Activated T-cell treated with anti-CD3 and anti-CD28 coated beads, Interleukin-2, amount 50 U/mL, for 72 hours (primary cell): Measurements from ENCODE around the gene REL. TPM values are rescaled to one million over a fixed set of nuclear protein-coding genes. Genes with fewer than 3 reads are reported as not detected.

ENCODE experiments used
- ATAC-seq, 2 donors: fragments of 150-1000 bp; cut with Tn5 transposase; replicated peaks in 1 of 2; 2 replicates each; pipeline ENCODE4 v1.10.0; 2021; ENCODE audit warnings: moderate library complexity in 2 of 2, mild to moderate bottlenecking in 1 of 2
- DNase-seq, 2 donors: peaks; one replicate each; pipeline ENCODE4 v3.0.0; 2021 to 2022; ENCODE audit warnings: mixed read lengths in 1 of 2
- H3K27ac Mint-ChIP-seq: one replicate; pipeline ENCODE4 v1.8.0; 2022; ENCODE audit warnings: mild to moderate bottlenecking, moderate library complexity, mixed read lengths
- H3K27me3 Mint-ChIP-seq: one replicate; pipeline ENCODE4 v1.8.0; 2022; ENCODE audit warnings: low read depth, mixed read lengths
- H3K36me3 Mint-ChIP-seq, 2 donors: one replicate each; pipeline ENCODE4 v1.8.0; 2022; ENCODE audit warnings: mixed read lengths in 2 of 2, mild to moderate bottlenecking in 1 of 2; ENCODE audit not compliant: insufficient read depth in 2 of 2
- H3K4me1 Mint-ChIP-seq: one replicate; pipeline ENCODE4 v1.8.0; 2022; ENCODE audit warnings: low read depth, mixed read lengths
- H3K4me3 Mint-ChIP-seq, 2 donors: one replicate each; pipeline ENCODE4 v1.8.0; 2022; ENCODE audit warnings: mild to moderate bottlenecking in 2 of 2, mixed read lengths in 2 of 2, moderate library complexity in 2 of 2
- H3K9me3 Mint-ChIP-seq, 2 donors: one replicate each; pipeline ENCODE4 v1.8.0; 2022; ENCODE audit warnings: mixed read lengths in 2 of 2
- total RNA-seq, 2 donors: library from RNA; stranded (reverse); gene quantifications; one replicate each; pipeline ENCODE4 v1.2.3, GENCODE V29; 2022

REL gene
- 10 to 100 TPM; 72.6 to 81.0 TPM for total RNA-seq

- Mint-ChIP-seq H3K4me3 (peak within 1 kb of the TSS; percentile 100), H3K27me3 (no peaks in the 10 kb centered on the region), H3K4me1 (peaks cover 25% of the 10 kb centered on the region), H3K36me3 (peaks cover 17 to 26% of the 10 kb centered on the region in 2 donors), H3K9me3 (no peaks in the 10 kb centered on the region), H3K27ac (peak within 1 kb of the TSS; percentile 100)
- DNase-seq (peak; percentile 95 to 96), ATAC-seq (peak; percentile 92 to 93)
Observed at GRCh38 chr2:60881047-60881932, at the start of gene REL. TSS of gene REL (plus strand) at chr2:60881574. CDS start at chr2:60881841, 267 bp downstream.

DNA sequence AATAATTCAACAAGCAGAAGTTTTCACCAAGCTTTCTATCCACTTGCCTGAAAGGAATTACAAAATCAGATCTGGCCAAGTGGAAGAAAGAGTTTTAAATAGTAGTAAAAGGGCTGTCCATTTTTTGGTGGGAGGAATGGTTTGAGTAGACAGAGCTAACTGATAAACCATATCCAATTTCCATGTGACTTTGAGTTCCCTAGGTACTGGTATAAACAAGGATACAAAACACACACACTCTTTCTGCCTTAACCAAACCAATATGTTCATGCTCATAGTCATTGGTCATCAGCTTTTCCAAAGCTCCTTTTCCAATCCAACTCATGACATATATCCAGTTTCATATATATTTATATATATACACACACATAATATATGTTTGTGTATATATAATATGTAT lies 49.5 kb upstream of the REL start:
- no peak overlapping the region for H3K4me3 Mint-ChIP-seq
- H3K9me3 Mint-ChIP-seq, result peaks cover 0 to 3% of the 10 kb centered on the region in 2 donors
- ATAC-seq, result no peak
- peaks cover 0 to 4% of the 10 kb centered on the region in 2 donors for H3K36me3 Mint-ChIP-seq
- no peak for DNase-seq
- H3K4me1 Mint-ChIP-seq, result peaks cover 47% of the 10 kb centered on the region
- H3K27ac Mint-ChIP-seq, result no peak overlapping the region
- H3K27me3 Mint-ChIP-seq, result no peaks in the 10 kb centered on the region

DNA sequence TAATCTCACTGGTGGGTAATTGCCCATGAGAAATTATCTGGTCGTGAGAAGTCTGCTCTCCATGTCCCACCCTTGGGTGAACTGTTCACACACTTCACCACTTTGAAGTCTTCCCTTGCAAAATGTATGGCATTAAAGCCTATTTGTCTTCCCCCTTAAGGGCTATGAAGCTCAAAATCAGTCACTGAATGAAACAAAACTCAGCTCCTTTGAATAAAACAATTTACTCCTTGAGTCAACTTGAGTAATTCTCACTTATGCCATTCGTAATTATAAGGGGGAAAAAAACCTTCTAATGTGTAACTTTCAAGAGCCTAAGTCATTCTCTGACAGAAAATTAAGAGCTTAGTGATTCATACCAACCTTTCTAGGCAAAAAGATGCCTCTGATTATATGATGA lies 48.8 kb upstream of the REL start:
- H3K9me3 Mint-ChIP-seq, result peaks cover 0 to 3% of the 10 kb centered on the region in 2 donors
- ATAC-seq, result peak; percentile 67 to 86

DNA sequence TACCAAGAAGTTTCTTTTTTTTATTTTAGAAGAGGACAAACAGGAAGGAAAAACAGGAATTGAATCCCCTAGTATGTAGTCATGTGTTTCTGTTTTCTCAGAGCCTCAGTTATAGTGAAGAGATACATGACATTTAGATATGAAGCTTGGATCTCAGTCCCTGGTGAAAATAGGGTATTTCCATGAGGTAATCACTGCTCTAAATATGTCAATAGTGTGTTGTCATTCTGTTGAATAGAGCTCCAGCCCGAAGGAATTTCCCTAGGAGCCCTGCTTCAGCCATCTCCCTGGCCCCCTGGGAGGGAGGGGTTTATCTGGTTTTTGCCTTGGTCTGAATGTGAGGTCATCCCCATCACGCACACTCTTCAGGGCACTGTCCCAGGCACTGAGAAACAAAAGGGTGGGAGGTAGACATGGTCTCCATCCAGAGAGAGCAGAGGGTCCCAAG lies 47.1 kb upstream of the REL start:
- ATAC-seq (peak in 1 of 2 donors; percentile 18), DNase-seq (no peak)
- no peak overlapping the region for H3K27ac Mint-ChIP-seq
- peaks cover 0 to 4% of the 10 kb centered on the region in 2 donors for H3K36me3 Mint-ChIP-seq
- H3K4me3 Mint-ChIP-seq, result peak overlapping the region in 1 of 2 donors; percentile 0
- H3K4me1 Mint-ChIP-seq, result peaks cover 38% of the 10 kb centered on the region
- H3K9me3 Mint-ChIP-seq, result peaks cover 0 to 3% of the 10 kb centered on the region in 2 donors
- H3K27me3 Mint-ChIP-seq, result no peaks in the 10 kb centered on the region

More for the DNA sequence above, 48.8 kb upstream of the REL start:
- DNase-seq, result no peak
- Mint-ChIP-seq H3K4me3 (peak overlapping the region; percentile 37 to 60), H3K27me3 (no peaks in the 10 kb centered on the region), H3K27ac (peak overlapping the region; percentile 18), H3K4me1 (peaks cover 40% of the 10 kb centered on the region), H3K36me3 (peaks cover 0 to 4% of the 10 kb centered on the region in 2 donors)

- Mint-ChIP-seq H3K36me3 (peaks cover 0 to 4% of the 10 kb centered on the region in 2 donors), H3K9me3 (peaks cover 0 to 3% of the 10 kb centered on the region in 2 donors), H3K27ac (no peak overlapping the region), H3K27me3 (no peaks in the 10 kb centered on the region), H3K4me3 (no peak overlapping the region), H3K4me1 (peaks cover 44% of the 10 kb centered on the region)
- no peak for ATAC-seq
- DNase-seq, result no peak
Observed at GRCh38 chr2:60836491-60836890, 44.9 kb upstream of the REL start.

DNA sequence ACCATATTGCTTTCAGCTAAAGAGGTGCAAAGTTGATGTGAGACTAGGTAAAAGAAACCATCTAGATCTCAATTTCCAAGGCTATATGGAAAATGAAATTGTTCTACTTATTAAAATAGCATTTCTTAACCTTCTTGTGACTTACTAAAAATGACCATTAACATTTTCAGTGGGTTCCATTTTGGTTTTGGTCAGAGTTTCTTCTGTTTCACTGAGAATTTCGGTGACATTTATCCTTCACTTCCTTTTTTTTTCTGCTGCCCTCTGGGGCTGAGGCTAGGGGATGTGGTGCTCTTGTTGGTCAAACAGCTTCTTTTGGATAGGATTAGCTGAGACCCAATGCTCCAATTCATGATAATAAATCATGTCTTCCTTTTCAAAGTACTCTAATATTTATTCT lies 44.3 kb upstream of the REL start:
- H3K27ac Mint-ChIP-seq, result no peak overlapping the region
- H3K4me1 Mint-ChIP-seq, result peaks cover 46% of the 10 kb centered on the region
- H3K4me3 Mint-ChIP-seq, result no peak overlapping the region
- H3K27me3 Mint-ChIP-seq, result no peaks in the 10 kb centered on the region
- H3K36me3 Mint-ChIP-seq, result peaks cover 0 to 4% of the 10 kb centered on the region in 2 donors
- ATAC-seq (no peak), DNase-seq (no peak)
- H3K9me3 Mint-ChIP-seq, result peaks cover 0 to 3% of the 10 kb centered on the region in 2 donors

DNA sequence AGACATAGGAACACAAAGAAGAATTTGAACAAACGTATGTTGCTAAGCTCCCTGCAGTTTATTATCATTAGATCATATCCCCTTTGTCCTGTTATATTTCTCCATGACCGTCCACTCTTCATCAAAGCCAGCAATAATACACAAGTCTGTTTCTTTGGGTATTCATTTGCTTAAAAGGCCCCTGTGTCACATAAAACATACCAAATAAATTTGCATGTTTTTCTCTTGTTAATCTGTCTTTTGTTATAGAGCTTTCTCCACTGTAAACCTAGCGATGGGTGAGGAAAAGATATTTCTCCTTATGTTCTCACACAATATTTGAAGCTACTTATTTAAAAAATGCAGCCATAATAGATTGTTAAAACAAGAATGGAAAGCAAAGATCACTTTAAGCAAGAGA lies 42.9 kb upstream of the REL start:
- Mint-ChIP-seq H3K36me3 (peaks cover 0 to 2% of the 10 kb centered on the region in 2 donors), H3K4me1 (peaks cover 45% of the 10 kb centered on the region), H3K4me3 (no peak overlapping the region), H3K27me3 (no peaks in the 10 kb centered on the region), H3K27ac (no peak overlapping the region), H3K9me3 (peaks cover 0 to 3% of the 10 kb centered on the region in 2 donors)
- no peak for DNase-seq
- ATAC-seq, result no peak

DNA sequence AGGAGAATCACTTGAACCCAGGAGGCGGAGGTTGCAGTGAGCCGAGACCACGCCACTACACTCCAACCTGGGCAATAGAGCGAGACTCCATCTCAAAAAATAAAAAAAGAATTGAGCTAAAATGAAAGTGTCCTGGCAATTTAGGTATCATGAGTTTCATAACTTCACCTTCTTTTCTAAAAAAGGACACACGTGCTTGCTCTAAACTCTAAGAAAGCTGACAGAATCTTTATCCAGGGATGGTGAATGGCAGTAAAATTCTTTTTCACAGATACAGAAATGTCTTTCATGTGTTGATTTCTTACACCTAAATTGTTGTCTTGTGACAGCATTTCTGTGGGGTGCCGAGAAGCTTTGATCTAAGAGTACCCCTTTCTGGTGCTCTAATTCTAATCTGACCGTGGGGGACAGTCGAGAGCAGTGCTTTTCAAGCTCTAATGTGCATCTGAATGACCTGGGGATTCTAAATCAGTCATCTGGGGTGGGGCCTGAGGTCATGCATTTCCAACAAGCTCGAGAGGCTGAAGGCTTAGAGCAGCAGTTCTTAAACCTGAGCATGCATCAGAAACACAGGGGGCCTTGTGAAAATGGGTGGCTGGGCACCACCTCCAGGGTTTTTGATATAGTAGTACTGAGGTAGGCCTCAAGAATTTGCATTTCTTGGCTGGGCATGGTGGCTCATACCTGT lies 42.1 kb upstream of the REL start:
- Mint-ChIP-seq H3K27ac (no peak overlapping the region), H3K4me3 (no peak overlapping the region), H3K36me3 (peaks cover 0 to 2% of the 10 kb centered on the region in 2 donors), H3K4me1 (peaks cover 46% of the 10 kb centered on the region), H3K9me3 (peaks cover 0 to 3% of the 10 kb centered on the region in 2 donors), H3K27me3 (no peaks in the 10 kb centered on the region)
- DNase-seq (no peak), ATAC-seq (peak in 1 of 2 donors; percentile 25)

GRCh38 chr2:60840880-60841279 lies 40.5 kb upstream of the REL start:
- Mint-ChIP-seq H3K4me1 (peaks cover 42% of the 10 kb centered on the region), H3K36me3 (no peaks in the 10 kb centered on the region), H3K9me3 (peaks cover 0 to 2% of the 10 kb centered on the region in 2 donors), H3K4me3 (peak overlapping the region in 1 of 2 donors; percentile 43), H3K27ac (no peak overlapping the region), H3K27me3 (no peaks in the 10 kb centered on the region)
- ATAC-seq (peak; percentile 21 to 36), DNase-seq (no peak)

DNA sequence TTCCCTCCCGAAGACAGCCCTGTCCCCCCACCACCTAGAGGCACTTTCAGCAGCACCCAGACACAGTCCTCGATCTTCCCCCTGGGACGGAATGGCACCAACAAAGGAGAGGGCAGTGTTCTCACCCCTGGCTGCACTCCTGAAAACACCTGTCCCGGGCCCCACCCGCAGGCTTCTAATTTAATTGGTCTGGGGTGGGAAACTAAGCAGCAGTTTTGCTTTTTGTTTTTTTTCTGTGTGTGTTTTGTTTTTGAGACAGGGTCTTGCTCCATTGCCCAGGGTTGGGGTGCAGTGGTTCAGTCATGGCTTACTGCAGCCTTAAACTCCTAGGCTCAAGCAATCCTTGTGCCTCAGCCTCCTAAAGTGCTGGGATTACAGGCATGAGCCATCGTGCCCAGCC lies 38.4 kb upstream of the REL start:
- peaks cover 0 to 3% of the 10 kb centered on the region in 2 donors for H3K9me3 Mint-ChIP-seq
- ATAC-seq (no peak), DNase-seq (no peak)
- H3K4me3 Mint-ChIP-seq, result no peak overlapping the region
- H3K27me3 Mint-ChIP-seq, result no peaks in the 10 kb centered on the region
- peaks cover 42% of the 10 kb centered on the region for H3K4me1 Mint-ChIP-seq
- H3K27ac Mint-ChIP-seq, result no peak overlapping the region
- no peaks in the 10 kb centered on the region for H3K36me3 Mint-ChIP-seq

- H3K36me3 Mint-ChIP-seq, result no peaks in the 10 kb centered on the region
- H3K4me1 Mint-ChIP-seq, result peaks cover 41% of the 10 kb centered on the region
- no peaks in the 10 kb centered on the region for H3K27me3 Mint-ChIP-seq
- peaks cover 0 to 3% of the 10 kb centered on the region in 2 donors for H3K9me3 Mint-ChIP-seq
- DNase-seq, result peak in 1 of 2 donors; percentile 27
- H3K27ac Mint-ChIP-seq, result no peak overlapping the region
- H3K4me3 Mint-ChIP-seq, result peak overlapping the region; percentile 42 to 51
- ATAC-seq, result peak; percentile 69 to 77
Observed at GRCh38 chr2:60844105-60844504, 37.3 kb upstream of the REL start.

DNA sequence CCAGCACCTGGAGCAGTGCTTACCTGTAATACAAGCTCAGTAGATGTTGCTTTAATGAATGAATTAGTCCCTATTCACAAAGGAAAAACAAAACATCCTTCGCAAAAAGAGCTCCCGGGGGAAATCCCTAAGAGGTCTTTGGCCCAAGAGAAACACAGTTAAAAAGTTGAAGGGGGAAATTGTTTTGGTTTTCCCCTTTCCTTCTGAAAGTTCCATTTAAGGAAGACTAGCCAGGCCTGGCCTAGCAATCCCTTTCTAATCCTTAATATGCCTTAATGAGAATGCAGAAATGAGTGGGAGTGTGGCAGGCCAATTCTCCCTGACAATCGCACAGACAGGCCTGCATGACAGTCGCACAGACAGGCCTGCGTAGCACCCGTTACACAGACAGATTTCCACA lies 33.5 kb upstream of the REL start:
- H3K27ac Mint-ChIP-seq, result no peak overlapping the region
- H3K4me3 Mint-ChIP-seq, result no peak overlapping the region
- H3K36me3 Mint-ChIP-seq, result no peaks in the 10 kb centered on the region
- no peak for DNase-seq
- H3K4me1 Mint-ChIP-seq, result peaks cover 16% of the 10 kb centered on the region
- ATAC-seq, result no peak
- peaks cover 0 to 3% of the 10 kb centered on the region in 2 donors for H3K9me3 Mint-ChIP-seq
- no peaks in the 10 kb centered on the region for H3K27me3 Mint-ChIP-seq

DNA sequence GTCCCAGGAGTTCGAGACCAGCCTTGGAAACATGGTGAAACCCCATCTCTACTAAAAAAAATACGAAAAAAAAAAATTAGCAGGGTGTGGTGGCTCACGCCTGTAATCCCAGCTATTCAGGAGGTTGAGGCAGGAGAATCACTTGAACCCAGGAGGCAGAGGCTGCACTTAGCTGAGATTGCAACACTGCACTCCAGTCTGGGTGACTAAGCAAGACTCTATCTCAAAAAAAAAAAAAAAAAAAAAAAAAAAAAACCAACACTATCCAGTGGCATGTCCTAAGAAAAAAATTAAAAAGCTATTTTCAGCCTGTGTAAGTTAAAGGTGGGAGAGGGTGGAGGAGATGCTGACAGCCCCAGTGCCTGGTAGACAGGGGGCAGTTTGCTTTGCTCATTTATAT lies 32.2 kb upstream of the REL start:
- Mint-ChIP-seq H3K27me3 (no peaks in the 10 kb centered on the region), H3K27ac (no peak overlapping the region), H3K4me3 (no peak overlapping the region), H3K36me3 (no peaks in the 10 kb centered on the region), H3K4me1 (peaks cover 3% of the 10 kb centered on the region), H3K9me3 (peaks cover 0 to 3% of the 10 kb centered on the region in 2 donors)
- no peak for ATAC-seq
- DNase-seq, result no peak
